ENCODE measurements around the gene SP5.
"Not testable (repeated sequence)": the region's sequence is repeated elsewhere in the genome, so short reads cannot be mapped to it uniquely, and the experiment has no call there.

Gene SP5

DNA sequence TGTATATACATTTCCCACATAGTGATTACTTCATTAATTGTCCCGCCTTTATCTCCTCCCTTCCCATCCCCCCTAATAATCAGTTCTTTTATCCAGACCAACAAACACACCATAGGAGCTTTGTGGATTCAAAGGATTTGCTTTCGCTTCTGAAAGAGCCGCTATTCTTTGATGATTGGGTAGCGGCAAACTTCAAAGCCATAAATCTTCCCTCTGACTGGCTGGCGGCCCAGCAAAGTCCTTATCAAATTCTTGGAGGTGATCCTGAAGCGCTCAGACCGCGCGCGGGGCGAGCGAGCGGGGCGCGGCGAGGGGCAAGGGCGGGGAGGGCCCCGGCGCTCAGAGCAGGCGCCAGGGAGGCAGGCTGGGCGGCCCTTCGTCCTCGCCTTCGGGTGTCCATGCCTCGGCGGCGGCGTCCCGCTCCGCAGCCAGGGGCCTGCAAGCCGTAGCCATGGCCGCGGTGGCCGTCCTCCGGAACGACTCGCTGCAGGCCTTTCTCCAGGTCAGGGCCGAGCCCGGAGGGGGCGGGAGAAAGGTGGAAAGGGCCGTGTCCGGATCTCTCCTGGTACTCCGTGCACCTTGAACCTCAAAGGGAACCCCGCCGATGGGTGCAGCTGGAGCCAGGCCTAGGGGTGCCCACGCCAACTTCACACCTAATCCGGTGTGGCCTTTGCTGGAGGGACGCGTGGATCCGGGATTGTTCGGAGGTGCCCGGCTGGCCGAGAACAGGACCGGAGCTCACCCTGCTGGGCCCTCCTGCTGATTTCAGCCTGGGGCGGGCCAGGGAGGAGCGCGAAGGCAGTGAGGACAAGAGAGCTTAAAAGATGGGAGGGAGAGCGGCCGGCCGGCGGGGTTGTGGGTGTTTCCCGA is at the start of gene SP5:
Gene SP5, plus strand, starts transcription at position 276 of the 870 bp plus-strand sequence. Its CDS starts 176 bp downstream, at position 452.
- no peak for DNase-seq (ENCODE audit: low read depth in 2 of 2)

DNA sequence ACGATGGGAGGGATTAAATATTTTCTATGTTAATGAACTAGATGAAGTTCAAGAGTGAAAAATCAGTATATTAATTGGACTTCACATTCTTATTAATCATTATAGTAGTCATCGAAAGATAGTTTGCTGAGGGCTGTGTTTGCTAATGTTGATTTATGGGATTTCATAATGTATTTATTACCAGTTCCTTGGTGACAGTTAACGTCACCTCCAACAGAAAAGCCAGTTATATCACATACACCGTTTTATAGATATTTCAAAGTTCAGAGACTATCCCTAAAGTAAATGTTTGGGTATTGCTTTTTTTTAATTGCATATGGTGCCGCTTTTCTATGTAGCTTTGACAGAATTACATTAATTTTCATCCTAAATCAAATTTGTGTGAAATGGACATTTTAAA is 49.4 kb upstream of the SP5 start:
- no peak for DNase-seq (ENCODE audit: low read depth in 2 of 2)

DNA sequence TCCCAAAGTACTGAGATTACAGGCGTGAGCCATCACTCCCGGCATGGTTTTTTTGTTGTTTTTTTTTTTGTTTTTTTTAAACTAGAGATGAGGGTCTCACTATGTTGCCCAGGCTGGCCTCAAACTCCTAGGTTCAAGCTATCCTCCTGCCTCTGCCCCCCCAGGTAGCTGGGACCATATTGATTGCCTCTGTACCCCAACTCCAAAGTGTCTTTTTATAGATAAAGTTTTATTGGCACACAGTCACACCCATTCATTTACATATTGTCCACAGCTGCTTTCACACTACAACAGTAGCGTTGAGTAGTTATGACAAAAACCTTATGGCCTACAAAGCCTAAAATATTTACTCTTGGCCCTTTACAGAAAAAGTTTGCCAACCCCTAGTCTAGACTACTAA is 45.2 kb upstream of the SP5 start:
- DNase-seq (ENCODE audit: low read depth in 2 of 2) = no peak

DNA sequence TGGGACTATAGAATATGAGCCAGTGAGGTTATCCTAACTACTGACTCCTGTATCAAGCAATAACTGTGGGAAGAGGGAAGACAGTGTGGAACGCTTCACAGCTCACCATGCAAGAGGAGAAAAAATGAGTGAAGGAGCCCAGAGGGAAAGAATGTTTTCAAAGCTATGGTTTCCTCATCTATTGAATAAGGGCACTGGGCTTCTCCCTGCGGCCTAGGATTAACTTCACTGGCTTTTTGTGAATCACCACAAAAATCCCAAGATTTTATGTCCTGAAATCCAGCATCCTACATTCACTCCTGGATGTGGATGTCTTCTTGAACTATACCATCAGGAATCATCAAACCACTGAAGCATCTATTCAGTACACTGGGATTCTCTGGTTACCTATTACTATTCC is 44.5 kb upstream of the SP5 start:
- no peak for DNase-seq (ENCODE audit: low read depth in 2 of 2)

DNA sequence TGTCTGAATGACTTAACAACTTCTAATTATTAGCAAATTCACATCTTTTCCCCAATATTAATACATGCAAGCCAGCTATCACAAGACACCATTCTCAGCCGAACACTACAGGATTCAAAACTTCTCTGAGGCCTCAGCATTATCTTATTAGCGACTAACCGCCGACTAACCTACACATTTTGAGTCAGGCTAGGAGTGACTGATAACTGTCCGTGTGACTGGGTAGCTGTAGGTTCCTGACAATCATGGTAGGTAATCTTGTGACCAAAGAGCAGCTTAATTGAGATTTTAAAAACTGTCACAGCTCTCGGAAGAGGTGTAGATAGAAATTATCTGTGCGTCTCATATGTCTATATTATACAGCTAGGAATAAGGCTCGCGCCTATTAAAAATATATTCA is 44.1 kb upstream of the SP5 start:
- DNase-seq (ENCODE audit: low read depth in 2 of 2) = no peak

DNA sequence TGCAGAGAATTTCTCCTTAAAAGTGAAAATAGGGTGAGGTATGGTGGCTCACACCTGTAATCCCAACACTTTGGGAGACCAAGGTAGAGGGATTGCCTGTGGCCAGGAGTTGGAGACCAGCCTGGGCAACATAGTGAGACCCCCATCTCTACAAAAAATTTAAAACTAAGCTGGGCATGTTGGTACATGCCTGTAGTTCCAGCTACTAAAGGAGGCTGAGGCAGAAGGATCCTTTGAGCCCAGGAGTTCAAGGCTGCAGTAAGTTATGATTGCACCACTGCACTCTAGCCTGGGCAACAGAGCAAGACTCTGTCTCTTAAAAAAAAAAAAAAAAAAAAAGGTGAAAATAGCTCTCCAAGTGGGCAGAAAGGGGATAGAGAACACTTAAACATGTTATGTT is 40.9 kb upstream of the SP5 start:
- DNase-seq (ENCODE audit: low read depth in 2 of 2) = not testable (repeated sequence)

DNA sequence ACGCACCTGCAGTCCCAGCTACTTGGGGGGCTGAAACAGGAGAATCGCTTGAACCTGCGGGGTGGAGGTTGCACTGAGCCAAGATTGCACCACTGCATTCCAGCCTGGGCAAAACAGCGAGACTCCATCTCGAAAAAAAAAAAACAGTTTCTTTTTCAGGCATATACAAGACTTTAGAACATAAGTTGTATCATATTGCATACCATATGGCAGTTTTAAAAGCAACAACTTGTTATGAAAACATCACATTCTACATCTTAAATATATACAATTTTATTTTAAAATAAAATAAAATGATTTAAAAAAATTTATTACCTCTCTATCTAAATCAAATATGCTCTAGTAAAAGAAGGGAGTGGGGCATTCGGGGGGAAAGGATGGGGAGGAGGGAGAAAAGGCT is 39.4 kb upstream of the SP5 start:
- no peak for DNase-seq (ENCODE audit: low read depth in 2 of 2)

DNA sequence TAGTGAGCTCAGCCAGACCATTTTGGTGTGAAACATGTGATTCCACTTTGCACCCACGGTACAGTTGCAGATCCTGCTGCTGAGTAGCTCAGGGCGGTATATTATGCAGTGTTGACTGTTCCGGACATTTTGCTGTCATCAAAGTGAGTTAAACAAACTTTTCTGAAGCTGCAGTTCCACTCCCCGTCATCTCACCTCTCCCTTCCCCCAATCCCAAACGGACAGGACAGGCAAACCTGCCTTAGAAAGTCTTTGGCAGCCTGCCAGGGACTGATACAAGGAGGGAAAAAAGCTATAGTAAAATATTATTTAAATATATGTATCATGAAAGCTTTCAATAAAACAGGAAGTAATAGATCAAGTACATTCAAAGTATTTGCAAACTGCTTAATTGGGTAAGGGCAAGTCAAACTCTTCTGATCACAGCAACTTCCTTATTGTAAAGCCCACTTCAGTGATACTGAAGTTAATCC is 35.5 kb upstream of the SP5 start:
- no peak for DNase-seq (ENCODE audit: low read depth in 2 of 2)

DNA sequence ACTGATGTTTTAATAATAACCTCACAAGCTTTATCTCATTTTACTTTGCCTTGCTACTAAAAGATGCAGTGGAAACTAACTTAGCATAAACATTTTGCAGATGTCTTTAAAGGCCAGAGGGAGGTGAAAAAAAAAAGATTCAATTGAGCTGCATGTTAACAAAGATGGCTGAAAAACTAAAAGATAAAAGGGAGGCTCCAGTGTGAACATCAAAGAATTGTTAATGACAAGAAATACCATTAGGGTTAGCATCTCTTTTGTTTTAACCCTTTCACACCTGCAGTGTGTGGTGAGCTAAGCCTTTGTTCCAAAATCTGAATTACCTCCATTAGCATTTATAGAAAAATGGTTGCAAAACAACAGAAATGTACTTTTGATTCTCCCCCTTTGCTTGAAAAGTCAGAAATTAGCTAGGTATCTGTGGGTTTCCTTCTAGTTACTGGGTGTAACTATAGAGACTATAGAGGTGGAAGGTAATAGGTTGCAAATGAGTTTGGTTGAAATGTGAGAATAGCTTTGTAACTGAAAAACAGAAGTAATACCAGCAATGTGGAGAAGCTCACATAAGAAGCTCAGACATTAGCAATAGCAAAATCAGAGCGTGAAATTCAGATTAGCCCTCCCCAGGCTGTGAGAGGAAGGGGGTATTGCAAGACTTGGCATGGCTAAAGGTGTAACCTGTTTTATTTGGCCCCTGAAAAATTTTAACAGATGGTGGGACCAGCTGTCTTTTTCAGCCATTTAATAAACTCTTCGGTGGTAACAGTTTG is 34.8 kb upstream of the SP5 start:
- no peak for DNase-seq (ENCODE audit: low read depth in 2 of 2)

DNA sequence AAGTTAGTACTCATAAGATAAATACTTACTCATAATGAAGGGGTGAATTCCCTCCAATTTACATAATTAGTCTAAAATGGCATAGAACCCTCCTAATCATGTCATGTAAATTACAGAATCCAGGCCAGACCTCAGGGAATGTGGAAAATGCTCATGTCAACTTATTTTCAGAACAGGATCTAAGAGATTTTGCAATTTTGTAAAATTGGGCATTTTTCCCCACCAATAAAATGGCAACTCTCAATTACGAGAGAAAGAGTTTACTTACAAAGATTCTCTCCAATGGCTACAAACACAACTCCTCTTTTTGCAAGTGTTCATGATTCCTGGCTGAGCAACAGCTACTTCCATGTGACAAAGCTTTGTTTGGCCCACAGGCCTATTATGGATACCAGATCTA is 33.8 kb upstream of the SP5 start:
- no peak for DNase-seq (ENCODE audit: low read depth in 2 of 2)

DNA sequence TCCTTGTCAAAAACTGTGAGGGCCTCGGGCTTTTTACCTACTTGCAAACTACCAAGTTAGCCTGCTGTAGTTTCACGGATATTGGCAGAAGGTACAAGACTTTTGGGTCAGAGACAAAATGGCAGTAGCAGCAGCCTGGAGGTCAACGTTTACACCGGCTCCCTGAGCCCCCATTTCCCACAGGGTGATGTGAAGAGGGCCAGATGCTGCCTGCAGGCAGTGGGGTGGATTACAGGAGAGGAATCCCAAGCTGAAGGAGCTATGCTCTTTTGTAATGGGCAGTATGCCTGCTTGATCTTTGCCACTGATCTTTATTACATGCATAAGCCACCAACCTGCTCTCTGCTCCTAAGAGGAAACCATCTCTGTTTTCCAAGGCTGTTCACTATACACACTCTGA is 29.5 kb upstream of the SP5 start:
- no peak for DNase-seq (ENCODE audit: low read depth in 2 of 2)

DNA sequence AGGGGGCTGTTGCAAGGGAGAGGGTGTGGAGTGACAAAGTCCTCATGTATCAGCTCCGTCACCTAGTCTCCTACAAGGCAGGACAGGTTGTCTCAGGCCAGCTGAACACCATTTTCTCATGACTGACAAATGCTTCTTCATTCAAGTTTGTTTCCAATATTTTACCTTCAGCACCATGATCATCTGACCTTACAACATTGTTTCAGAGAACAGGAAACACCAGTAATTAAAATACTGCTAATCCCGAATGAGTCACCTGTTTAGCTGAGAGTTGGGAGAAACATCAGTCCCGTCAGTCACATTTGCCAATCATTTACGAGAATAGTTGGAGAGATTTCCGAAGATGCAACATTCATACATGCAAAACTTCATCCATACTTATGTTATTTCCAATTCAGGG is 25.7 kb upstream of the SP5 start:
- no peak for DNase-seq (ENCODE audit: low read depth in 2 of 2)

DNA sequence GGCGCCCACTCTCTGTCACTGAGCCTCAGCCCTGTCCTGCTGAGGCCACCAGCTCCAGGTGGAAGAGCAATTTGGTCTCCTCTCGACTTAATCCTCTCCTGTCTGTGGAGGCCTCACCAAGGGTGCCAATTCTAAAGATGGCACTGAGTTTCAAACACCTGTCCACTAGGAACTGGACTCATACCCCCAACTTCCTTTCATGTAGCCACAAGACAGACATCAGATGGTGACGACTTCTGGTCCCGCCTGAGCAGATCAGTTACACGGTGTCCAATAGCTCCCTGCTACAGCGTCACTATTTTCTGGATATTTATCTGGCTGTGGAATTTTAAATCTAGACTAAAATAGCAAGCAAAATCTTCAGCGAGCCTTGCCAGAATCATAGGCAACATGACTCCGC is 24.5 kb upstream of the SP5 start:
- no peak for DNase-seq (ENCODE audit: low read depth in 2 of 2)

DNA sequence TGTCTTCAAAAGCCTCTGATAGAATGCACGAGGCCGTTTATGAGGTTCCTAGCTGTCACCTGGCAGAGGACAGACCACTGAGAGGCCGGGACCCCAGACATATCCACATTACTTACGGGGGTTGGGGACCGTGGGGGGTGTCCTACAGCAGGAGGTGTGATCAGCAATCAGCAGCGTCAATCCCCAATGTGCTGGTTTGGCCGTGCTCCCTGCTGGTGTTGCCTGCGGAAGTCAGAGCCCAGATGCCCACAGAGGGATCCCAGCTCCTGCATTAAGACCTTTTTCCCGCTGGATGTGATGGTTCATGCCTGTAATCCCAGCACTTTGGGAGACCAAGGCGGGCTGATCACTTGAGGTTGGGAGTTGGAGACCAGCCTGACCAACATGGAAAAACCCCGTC is 20.8 kb upstream of the SP5 start:
- no peak for DNase-seq (ENCODE audit: low read depth in 2 of 2)

DNA sequence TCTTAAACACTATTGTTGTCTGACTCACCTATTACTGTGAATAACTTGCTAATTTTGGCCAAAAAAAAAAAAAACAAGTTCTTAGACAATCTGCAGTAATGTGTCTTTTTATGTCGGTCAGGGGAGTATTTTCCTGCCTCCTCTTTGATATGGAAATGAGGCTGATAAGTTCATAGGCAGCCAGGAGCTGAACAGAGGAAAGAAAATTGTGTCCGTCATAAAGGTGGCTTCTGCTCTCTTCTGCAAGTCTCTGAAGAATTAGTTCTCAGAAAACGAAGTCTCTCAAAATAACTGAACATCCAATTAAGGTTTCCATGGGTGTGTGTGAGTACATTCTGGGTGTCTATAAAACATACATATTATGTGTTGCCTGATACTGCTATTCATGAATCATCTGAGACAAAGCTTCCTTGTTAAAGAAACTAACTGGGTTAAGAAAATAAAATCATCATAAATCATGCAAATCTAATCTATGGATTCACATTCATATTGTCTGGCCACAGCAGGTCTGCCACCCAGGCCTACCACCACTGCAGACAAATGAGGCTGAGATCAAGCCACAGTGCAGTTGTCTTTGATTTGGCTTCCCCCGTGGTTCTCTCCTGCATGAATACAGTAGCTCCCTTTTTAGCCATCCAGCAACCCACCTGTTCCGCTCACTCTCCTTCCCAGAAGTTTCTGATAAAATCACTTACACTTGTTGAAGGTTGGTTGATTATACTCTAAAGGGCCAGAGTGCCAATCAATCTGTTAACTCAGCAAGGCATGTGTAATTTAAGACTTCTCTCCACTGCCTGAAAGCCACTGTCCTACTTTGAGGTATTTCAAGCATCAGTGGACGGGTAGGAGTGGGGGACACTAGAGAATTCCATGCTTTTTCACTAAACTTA is 19.4 kb upstream of the SP5 start:
- no peak for DNase-seq (ENCODE audit: low read depth in 2 of 2)

DNA sequence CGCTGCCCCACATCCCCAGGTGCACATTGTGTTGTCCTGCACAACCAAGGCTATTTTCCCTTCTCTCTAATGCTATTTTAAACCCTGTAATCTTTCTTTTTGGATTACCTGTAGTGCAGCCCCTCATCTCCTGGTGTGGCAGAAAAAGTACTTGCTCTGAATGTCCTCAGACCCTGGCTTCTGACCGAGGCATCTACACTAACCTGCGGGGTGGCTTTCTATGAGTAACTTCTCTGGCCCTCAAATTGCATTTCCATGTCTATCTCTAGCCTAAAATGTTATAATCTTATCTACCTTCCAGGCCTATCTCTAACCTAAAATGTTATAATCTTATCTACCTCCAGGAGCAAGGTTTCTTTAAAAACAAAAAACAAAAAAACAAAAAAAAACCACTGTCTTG is 18.2 kb upstream of the SP5 start:
- DNase-seq (ENCODE audit: low read depth in 2 of 2) = no peak

DNA sequence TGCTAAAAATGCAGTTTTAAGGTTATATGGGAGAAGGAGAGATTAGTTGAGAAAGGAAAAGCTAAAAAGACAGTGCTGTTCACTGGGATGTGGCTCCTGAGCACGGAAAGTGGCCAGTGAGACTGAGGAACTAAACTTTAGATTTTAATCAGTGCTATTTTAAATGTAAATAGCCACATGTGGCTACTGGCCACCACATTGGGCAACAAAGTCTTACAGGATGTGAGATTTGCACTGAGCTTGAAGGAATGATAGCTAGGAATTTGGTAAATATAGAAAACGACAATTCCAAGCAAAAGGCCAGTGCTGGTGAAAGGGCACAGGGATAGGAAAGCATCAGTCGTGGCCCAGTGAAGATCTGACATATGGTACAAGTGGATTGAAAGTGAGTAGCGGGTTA is 14.1 kb upstream of the SP5 start:
- DNase-seq (ENCODE audit: low read depth in 2 of 2) = no peak

DNA sequence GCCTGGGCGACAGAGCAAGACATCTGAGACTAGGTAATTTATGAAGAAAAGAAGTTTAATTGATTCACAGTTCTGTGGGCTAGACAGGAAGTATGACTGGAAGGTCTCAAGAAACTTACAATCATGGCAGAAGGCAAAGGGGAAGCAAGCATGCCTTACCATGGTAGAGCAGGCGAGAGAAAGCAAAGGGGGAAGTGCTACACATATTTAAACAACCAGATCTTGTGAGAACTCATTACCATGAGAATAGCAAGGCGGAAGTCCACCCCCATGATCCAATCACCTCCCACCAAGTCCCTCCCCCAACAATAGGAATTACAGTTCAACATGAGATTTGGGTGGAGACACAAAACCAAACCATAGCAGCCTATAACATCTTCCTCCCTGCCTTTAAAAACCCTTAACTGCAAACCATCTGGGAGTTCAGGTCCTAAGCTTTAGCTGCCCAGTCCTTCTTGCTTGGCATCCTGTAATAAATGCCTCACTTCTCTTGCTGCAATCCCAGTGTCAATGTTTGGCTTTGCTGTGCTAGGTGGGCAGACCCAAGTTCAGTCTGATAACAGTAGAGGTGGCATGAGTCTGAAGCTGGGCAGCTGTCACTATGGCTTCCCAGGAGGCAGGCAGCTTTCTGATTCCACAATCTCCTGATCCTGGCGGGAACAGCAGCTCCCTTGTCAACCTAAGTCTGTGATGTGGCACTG is 11.2 kb upstream of the SP5 start:
- no peak for DNase-seq (ENCODE audit: low read depth in 2 of 2)

DNA sequence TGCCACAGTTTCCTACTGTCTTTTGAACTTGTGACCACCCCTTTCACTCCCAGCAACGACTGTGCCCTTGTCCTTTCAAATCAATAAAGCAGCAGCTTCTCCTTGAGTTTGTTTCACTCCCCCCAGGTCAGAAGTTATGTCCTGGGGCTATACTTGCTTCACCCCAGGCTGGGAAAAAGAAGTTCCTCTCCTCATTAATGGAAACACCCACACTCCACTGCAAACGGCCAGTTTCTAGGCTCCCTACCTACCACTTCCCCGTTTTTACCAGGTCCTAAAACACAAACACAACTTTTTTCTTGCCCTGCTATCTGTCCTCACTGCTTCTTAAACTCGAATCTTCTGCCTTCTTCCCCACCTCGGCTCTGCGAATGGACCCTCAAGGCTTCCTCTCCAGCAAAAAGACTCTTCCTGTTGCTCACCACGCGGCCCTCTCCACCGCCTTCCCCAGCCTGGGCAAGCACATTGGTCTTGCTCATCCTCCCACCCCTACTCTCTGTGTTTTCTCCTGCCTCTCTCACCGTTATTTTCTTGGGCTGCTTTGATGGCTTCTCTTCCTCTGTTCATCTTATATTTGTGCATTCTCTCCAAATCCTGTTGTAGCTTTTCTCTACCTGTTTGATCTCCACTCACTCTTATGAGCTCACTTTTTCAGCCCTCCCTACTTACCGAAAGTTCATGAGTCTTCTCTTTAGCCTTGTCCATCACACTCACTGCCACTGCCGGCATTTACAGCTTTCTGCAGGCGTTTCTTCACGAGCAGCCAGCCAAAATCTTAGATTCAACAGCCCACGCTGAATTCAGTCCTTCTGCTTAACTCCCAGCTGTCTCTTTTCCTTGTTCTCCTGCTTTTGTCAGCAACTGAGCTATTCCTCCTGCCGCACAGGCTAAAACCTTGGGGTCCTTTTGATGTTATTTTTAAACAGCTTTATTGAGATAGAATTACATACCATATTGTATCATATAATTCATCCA is 7.0 kb upstream of the SP5 start:
- no peak for DNase-seq (ENCODE audit: low read depth in 2 of 2)

DNA sequence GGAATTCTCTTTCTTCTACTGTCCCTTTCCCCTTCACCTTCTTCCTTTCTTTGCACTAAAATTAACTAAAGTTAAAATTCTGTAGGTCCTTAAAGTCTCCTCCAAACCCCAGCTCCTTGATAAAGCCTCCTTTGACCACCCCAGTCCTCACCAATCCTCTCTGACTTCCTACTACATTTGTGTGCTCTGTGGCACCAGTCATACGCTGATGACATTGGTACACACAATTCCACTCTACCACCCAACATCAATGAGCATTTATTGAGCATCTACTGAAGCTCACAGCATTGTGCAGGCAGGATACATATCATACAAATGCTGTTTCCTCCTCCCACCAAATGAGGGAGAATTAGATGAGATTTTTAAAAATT is 4.5 kb upstream of the SP5 start:
- no peak for DNase-seq (ENCODE audit: low read depth in 2 of 2)

Measured in stimulated activated CD8-positive, alpha-beta memory T cell treated with anti-CD3 and anti-CD28 coated beads, Interleukin-2, amount 100 ng/mL, for 48 hours (primary cell).